GM12878 (cell line): ENCODE data around the gene CASP6. TPM values are rescaled to one million over a fixed set of nuclear protein-coding genes. Genes with fewer than 3 reads are reported as not detected.

Experiments
- ATAC-seq: fragments of 200-7000 bp; cut with Tn5 transposase; 3 replicates; pipeline ENCODE4 v1.9.1; 2020; ENCODE audit warnings: mild to moderate bottlenecking, moderate library complexity
- BruUV-seq: library from RNA; stranded (reverse); fragments of 400-500 nt; replicated peaks from 2 replicates; lab custom pipeline; 2021; lab: Mats Ljungman, UMichigan
- CTCF ChIA-PET: fragments of 300-600 bp; sonication (Branson Sonifier 250); formaldehyde crosslinking; extraction: SDS; loops from one replicate; lab custom pipeline; 2021; ENCODE audit warnings: inconsistent platforms; lab: Yijun Ruan, JAX
- POLR2A ChIA-PET: fragments of 350-600 bp; formaldehyde crosslinking; extraction: SDS; loops from one replicate; lab custom pipeline; 2021; ENCODE audit warnings: inconsistent platforms; lab: Charles Lee
- RAD21 ChIA-PET: fragments of 300-600 bp; sonication (Branson Sonifier 250); formaldehyde crosslinking; loops from one replicate; lab custom pipeline; 2023; ENCODE audit warnings: antibody characterized with exemption; ENCODE audit not compliant: unreplicated experiment; lab: Charles Lee
- SMC1A ChIA-PET: fragments of 300-600 bp; sonication (Branson Sonifier 250); formaldehyde crosslinking; loops from one replicate; lab custom pipeline; 2023; ENCODE audit not compliant: unreplicated experiment, uncharacterized antibody; lab: Charles Lee
- DNase-seq: peaks from one replicate; pipeline ENCODE4 v3.0.0-alpha.2; 2011; ENCODE audit warnings: low read depth, low spot score
- FAIRE-seq: peaks from 3 replicates; lab custom pipeline; 2011; peaks lifted over from hg19 to GRCh38; lab: Jason Lieb, UNC
- H2AFZ ChIP-seq: 2 replicates; pipeline ENCODE4 v1.6.0; 2011; ENCODE audit warnings: low read depth, low read length, control low read depth; ENCODE audit not compliant: control insufficient read depth
- H3K27ac ChIP-seq: 2 replicates; pipeline ENCODE4 v1.5.1; 2011; ENCODE audit warnings: control low read depth; ENCODE audit not compliant: control insufficient read depth, insufficient read depth
- H3K27me3 ChIP-seq, 2 experiments: replicated peaks in 1 of 2; 2 replicates each; pipeline versions ENCODE4 v1.6.0 to v1.6.1; 2011; ENCODE audit warnings: low read length in 1 of 2; ENCODE audit not compliant: control insufficient read depth in 2 of 2, insufficient read depth in 2 of 2
- H3K36me3 ChIP-seq, 2 experiments: 2 replicates each; pipeline ENCODE4 v1.5.1; 2011; ENCODE audit warnings: low read length in 1 of 2; ENCODE audit not compliant: control insufficient read depth in 2 of 2, insufficient read depth in 2 of 2
- H3K4me1 ChIP-seq: 2 replicates; pipeline ENCODE4 v1.6.1; 2011; ENCODE audit warnings: mild to moderate bottlenecking, low read length, moderate library complexity, mixed read lengths; ENCODE audit not compliant: control insufficient read depth, insufficient read depth
- H3K4me2 ChIP-seq: 2 replicates; pipeline ENCODE4 v1.6.0; 2011; ENCODE audit warnings: control low read depth; ENCODE audit not compliant: control insufficient read depth, insufficient read depth
- H3K4me3 ChIP-seq: fragments of 200-600 bp; sonication (generic); 2 replicates; pipeline ENCODE4 v1.5.1; 2016
- H3K79me2 ChIP-seq: 2 replicates; pipeline ENCODE4 v1.6.0; 2011; ENCODE audit warnings: low read length; ENCODE audit not compliant: control insufficient read depth, insufficient read depth
- H3K9ac ChIP-seq: 2 replicates; pipeline ENCODE4 v1.8.0; 2011; ENCODE audit warnings: low read length, control low read depth, mixed read lengths; ENCODE audit not compliant: control insufficient read depth, insufficient read depth
- H3K9me3 ChIP-seq: replicated peaks from 3 replicates; pipeline ENCODE4 v1.5.1; 2011; ENCODE audit warnings: mild to moderate bottlenecking, low read length; ENCODE audit not compliant: control insufficient read depth, insufficient read depth
- H4K20me1 ChIP-seq: 2 replicates; pipeline ENCODE4 v1.6.0; 2011; ENCODE audit not compliant: control insufficient read depth, insufficient read depth
- CHD2 ChIP-seq: IDR thresholded peaks from 2 replicates; pipeline ENCODE4 v1.6.1; 2011; ENCODE audit warnings: low read depth, low read length, improper control_type of control experiment, borderline replicate concordance
- E2F8 ChIP-seq: fragments of 450-650 bp; IDR thresholded peaks from 2 replicates; pipeline ENCODE4 v1.6.1; 2018; ENCODE audit warnings: mild to moderate bottlenecking, low read depth, moderate library complexity; ENCODE audit not compliant: partially characterized antibody
- EED ChIP-seq: sonication (generic); IDR thresholded peaks from 2 replicates; pipeline ENCODE4 v1.6.1; 2016; ENCODE audit warnings: antibody characterized with exemption, low read depth
- ESRRA ChIP-seq: IDR thresholded peaks from 2 replicates; pipeline ENCODE4 v1.6.1; 2012; ENCODE audit warnings: mild to moderate bottlenecking, low read length, improper control_type of control experiment
- ETV6 ChIP-seq, 2 experiments: fragments of 450-650 bp in 1 of 2; IDR thresholded peaks in 1 of 2; conservative IDR thresholded peaks in 1 of 2; 2 replicates each; pipeline ENCODE4 v1.6.1; 2014; ENCODE audit warnings: antibody characterized with exemption in 1 of 2, borderline replicate concordance in 1 of 2, low read depth in 1 of 2, mild to moderate bottlenecking in 1 of 2, moderate library complexity in 1 of 2
- FOXM1 ChIP-seq: IDR thresholded peaks from 2 replicates; pipeline ENCODE4 v1.6.1; 2012; ENCODE audit warnings: low read depth, mild to moderate bottlenecking, inconsistent platforms, low read length, moderate library complexity
- NR2C2 ChIP-seq: IDR thresholded peaks from 2 replicates; pipeline ENCODE4 v1.6.1; 2011; ENCODE audit warnings: borderline replicate concordance, low read depth; ENCODE audit not compliant: control insufficient read depth, insufficient read length
- PAX5 ChIP-seq: IDR thresholded peaks from 2 replicates; pipeline ENCODE4 v1.6.1; 2011; ENCODE audit warnings: low read depth, low read length, borderline replicate concordance
- POLR2AphosphoS5 ChIP-seq: IDR thresholded peaks from 2 replicates; pipeline ENCODE4 v1.6.1; 2011; ENCODE audit warnings: mild to moderate bottlenecking, low read length, inconsistent platforms
- RFX5 ChIP-seq: IDR thresholded peaks from 2 replicates; pipeline ENCODE4 v1.6.1; 2011; ENCODE audit warnings: low read depth, low read length, improper control_type of control experiment
- SMAD1 ChIP-seq: fragments of 450-650 bp; IDR thresholded peaks from 2 replicates; pipeline ENCODE4 v1.6.1; 2018; ENCODE audit warnings: mild to moderate bottlenecking, low read depth; ENCODE audit not compliant: partially characterized antibody
- SMC3 ChIP-seq: IDR thresholded peaks from 2 replicates; pipeline ENCODE4 v1.6.1; 2011; ENCODE audit warnings: low read length, improper control_type of control experiment, borderline replicate concordance
- SREBF1 ChIP-seq: IDR thresholded peaks from 2 replicates; pipeline ENCODE4 v1.6.1; 2012; ENCODE audit warnings: mild to moderate bottlenecking, low read length
- STAT1 ChIP-seq: fragments of 450-650 bp; conservative IDR thresholded peaks from 2 replicates; pipeline ENCODE4 v1.6.1; 2014; ENCODE audit warnings: antibody characterized with exemption, mild to moderate bottlenecking
- STAT3 ChIP-seq: IDR thresholded peaks from 2 replicates; pipeline ENCODE4 v1.6.1; 2011; ENCODE audit warnings: low read depth, low read length, improper control_type of control experiment
- TAF1 ChIP-seq: IDR thresholded peaks from 2 replicates; pipeline ENCODE4 v1.6.1; 2011; ENCODE audit warnings: mild to moderate bottlenecking, low read depth, low read length, borderline replicate concordance
- YBX1 ChIP-seq: fragments of 450-650 bp; IDR thresholded peaks from 2 replicates; pipeline ENCODE4 v1.6.1; 2016; ENCODE audit warnings: antibody characterized with exemption
- ZBED1 ChIP-seq: IDR thresholded peaks from 2 replicates; pipeline ENCODE4 v1.6.1; 2016; ENCODE audit warnings: borderline replicate concordance
- ZNF384 ChIP-seq: IDR thresholded peaks from 2 replicates; pipeline ENCODE4 v1.6.1; 2012; ENCODE audit warnings: low read depth, mild to moderate bottlenecking, low read length, improper control_type of control experiment, borderline replicate concordance
- WGBS: methylation state at CpG from one replicate; pipeline ENCODE4 v1.1.6; 2016; ENCODE audit warnings: low lambda C conversion rate; ENCODE audit not compliant: insufficient replicate concordance, insufficient coverage; ENCODE audit errors: missing lambda C conversion rate; 5-methylcytosine and 5-hydroxymethylcytosine counted together
- in situ Hi-C: fragments of 300-500 bp; cut with MboI; formaldehyde crosslinking; loops from 9 replicates; pipeline ENCODE4 v1.14.3; 2018; ENCODE audit warnings: mixed read lengths
- intact Hi-C: fragments of 100-400 bp; cut with micrococcal nuclease; formaldehyde crosslinking; loops from one replicate; pipeline ENCODE4 v1.14.2; 2022; ENCODE audit not compliant: unreplicated experiment
- polyA plus RNA-seq, 11 experiments: library from polyadenylated mRNA; depleted of rRNA in 4 of 11; unstranded in 6 of 11; stranded (reverse) in 5 of 11; fragments of >200 nt; fragmentation: Nextera tagmentation in 4 of 11; fragmentation: Illumina TruSeq in 1 of 11; extraction: Ambion mirVana in 4 of 11; extraction: Trizol in 1 of 11; gene quantifications; 1 replicate in 1 of 11; 2 replicates in 10 of 11; pipeline versions ENCODE4 v1.2.1 to v1.2.3, GENCODE V29; 2011 to 2016; ENCODE audit warnings: inconsistent platforms in 2 of 11, missing spikeins in 2 of 11, low read depth in 1 of 11
- total RNA-seq, 4 experiments: library from RNA; depleted of rRNA in 3 of 4; stranded (reverse); fragments of >200 nt in 3 of 4; fragmentation: Illumina TruSeq in 1 of 4; extraction: Trizol in 1 of 4; gene quantifications; 2 replicates each; pipeline versions ENCODE4 v1.2.1 to v1.2.3, GENCODE V29; 2013 to 2021
- TF ChIP-seq, protein P1 (sequence below): fragments of 450-650 bp; IDR thresholded peaks from 2 replicates; pipeline ENCODE4 v1.6.1; 2016; ENCODE audit warnings: mild to moderate bottlenecking

The CASP6 gene
- total and polyA plus RNA-seq, 10 of the 15 experiments (the other 5 are each of a cell fraction or from before 2014, with no cell fraction given), result 20.0 to 66.8 (median 30.8) TPM

DNA sequence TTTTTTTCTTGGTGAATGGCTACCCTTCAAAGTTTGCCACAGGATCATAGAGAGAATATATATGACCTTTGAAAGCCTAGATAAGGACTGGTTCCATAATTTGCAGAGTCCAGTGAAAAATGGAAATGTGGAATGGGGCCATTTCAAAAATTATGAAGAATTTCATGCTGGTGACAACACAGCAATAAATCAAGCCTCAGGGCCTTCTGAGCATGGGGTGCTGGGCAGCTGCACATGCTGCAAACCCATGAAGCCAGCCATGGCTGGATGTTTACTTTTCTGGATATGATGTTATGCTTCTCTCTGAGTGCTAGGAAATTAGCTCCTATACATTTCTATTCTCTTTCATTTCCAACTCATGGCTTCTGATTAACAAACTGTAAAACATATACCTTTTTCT lies 42.6 kb upstream of the CASP6 start (continued):
- TF ChIP-seq E2F8 (no peak), POLR2AphosphoS5 (no peak)
- TF ChIP-seq, all 136 proteins: peak for 0

DNA sequence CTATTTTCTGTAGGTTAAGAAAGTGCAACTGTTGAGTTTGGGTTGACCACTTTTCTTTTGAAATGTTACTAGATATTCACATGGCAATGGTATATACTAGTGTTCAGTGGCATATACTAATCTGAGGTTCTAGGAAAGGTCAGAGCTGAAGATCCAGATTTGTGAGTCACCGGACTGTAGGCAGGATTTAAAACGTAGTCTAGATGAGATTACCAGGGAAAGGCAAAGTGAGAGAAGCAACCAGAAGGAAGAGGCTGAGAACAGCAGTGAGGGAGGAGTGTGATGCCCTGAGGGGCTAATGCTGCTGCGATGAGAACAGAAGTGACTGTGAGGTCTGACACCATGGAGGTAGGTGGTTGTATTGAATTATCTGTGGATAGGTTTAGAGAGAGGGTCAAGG lies 36.3 kb upstream of the CASP6 start:
- SMC1A ChIA-PET, result interaction anchor here (0.8 to 1.4 kb wide), 2 partner anchors 165 to 178 kb away, joined by 3 to 5 read pairs; no protein-coding TSS in a partner anchor
- no peaks in the 10 kb centered on the region for H3K4me1 ChIP-seq
- no peak overlapping the region for H3K27ac ChIP-seq
- no TSS peak for BruUV-seq
- no peak overlapping the region for H3K4me3 ChIP-seq
- no peak overlapping the region for H3K9ac ChIP-seq
- 47% methylated on average over 3 of the region's 3 CpGs for WGBS
- ATAC-seq (no peak), FAIRE-seq (no peak), DNase-seq (no peak)
- H3K4me2 ChIP-seq, result no peak overlapping the region
- in situ Hi-C loops, result no loop called here
- TF ChIP-seq SMC3 (no peak), ZBED1 (no peak), EED (no peak), STAT1 (no peak), NR2C2 (no peak), FOXM1 (no peak), ZNF384 (no peak), TAF1 (no peak), ETV6 (conservative IDR thresholded peaks at IDR 0.05 in 1 of 2, IDR thresholded peaks at IDR 0.05 in 1 of 2; ENCODE audit: borderline replicate concordance in 1 of 2, low read depth in 1 of 2) (no peak), YBX1 (no peak), ESRRA (no peak), SREBF1 (no peak), SMAD1 (no peak), PAX5 (no peak), CHD2 (no peak), STAT3 (no peak), RFX5 (no peak)
- TF ChIP-seq, protein P1, sequence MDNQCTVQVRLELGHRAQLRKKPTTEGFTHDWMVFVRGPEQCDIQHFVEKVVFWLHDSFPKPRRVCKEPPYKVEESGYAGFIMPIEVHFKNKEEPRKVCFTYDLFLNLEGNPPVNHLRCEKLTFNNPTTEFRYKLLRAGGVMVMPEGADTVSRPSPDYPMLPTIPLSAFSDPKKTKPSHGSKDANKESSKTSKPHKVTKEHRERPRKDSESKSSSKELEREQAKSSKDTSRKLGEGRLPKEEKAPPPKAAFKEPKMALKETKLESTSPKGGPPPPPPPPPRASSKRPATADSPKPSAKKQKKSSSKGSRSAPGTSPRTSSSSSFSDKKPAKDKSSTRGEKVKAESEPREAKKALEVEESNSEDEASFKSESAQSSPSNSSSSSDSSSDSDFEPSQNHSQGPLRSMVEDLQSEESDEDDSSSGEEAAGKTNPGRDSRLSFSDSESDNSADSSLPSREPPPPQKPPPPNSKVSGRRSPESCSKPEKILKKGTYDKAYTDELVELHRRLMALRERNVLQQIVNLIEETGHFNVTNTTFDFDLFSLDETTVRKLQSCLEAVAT, result no peak
- H3K79me2 ChIP-seq, result no peaks in the 10 kb centered on the region
- H4K20me1 ChIP-seq, result no peaks in the 10 kb centered on the region
- H2AFZ ChIP-seq, result no peak overlapping the region
- RAD21 ChIA-PET, result no interaction called here
- intact Hi-C loops, result no loop called here
- H3K36me3 ChIP-seq, result no peaks in the 10 kb centered on the region
- POLR2A ChIA-PET, result no interaction called here
- no peaks in the 10 kb centered on the region for H3K9me3 ChIP-seq
- CTCF ChIA-PET, result no interaction called here
- H3K27me3 ChIP-seq, result no peaks in the 10 kb centered on the region
